AG10803 (cell line): ENCODE measurements around the gene CCM2.
A peak's percentile ranks its signal among the peaks of the same experiment; 100 is the strongest.

Experiments
- DNase-seq: peaks from one replicate; pipeline ENCODE4 v3.0.0; 2010; ENCODE audit warnings: low read depth
- H3K4me3 ChIP-seq: 2 replicates; pipeline ENCODE4 v1.5.1; 2011; ENCODE audit warnings: mild to moderate bottlenecking, low read length, control low read depth
- TF ChIP-seq, protein P1 (sequence below): conservative IDR thresholded peaks from 2 replicates; pipeline ENCODE4 v1.5.1; 2011; ENCODE audit warnings: mild to moderate bottlenecking, low read length, control low read depth, inconsistent platforms

Gene CCM2

DNA sequence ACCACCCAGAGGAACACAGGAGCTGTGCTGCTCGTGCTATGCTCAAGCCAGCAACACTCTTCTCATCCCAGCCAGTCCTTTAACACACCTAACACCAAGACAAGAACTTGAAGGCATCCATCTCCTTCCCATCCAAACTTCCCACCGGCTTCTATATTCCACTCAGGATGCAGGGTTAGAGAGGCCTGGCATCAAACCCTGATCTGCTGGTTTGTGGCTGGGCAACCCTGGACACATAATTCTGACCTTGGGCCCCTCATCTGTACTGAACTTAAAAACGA is 15.6 kb upstream of the CCM2 start:
- H3K4me3 ChIP-seq = no peak overlapping the region
- TF ChIP-seq, protein P1, sequence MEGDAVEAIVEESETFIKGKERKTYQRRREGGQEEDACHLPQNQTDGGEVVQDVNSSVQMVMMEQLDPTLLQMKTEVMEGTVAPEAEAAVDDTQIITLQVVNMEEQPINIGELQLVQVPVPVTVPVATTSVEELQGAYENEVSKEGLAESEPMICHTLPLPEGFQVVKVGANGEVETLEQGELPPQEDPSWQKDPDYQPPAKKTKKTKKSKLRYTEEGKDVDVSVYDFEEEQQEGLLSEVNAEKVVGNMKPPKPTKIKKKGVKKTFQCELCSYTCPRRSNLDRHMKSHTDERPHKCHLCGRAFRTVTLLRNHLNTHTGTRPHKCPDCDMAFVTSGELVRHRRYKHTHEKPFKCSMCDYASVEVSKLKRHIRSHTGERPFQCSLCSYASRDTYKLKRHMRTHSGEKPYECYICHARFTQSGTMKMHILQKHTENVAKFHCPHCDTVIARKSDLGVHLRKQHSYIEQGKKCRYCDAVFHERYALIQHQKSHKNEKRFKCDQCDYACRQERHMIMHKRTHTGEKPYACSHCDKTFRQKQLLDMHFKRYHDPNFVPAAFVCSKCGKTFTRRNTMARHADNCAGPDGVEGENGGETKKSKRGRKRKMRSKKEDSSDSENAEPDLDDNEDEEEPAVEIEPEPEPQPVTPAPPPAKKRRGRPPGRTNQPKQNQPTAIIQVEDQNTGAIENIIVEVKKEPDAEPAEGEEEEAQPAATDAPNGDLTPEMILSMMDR = no peak
- DNase-seq = no peak

GRCh38 chr7:44985033-44985695 is 14.8 kb upstream of the CCM2 start:
- H3K4me3 ChIP-seq = peak overlapping the region; percentile 83
- TF ChIP-seq, protein P1 = no peak
- DNase-seq = no peak

GRCh38 chr7:44985900-44986217 is 14.1 kb upstream of the CCM2 start:
- DNase-seq = no peak
- TF ChIP-seq, protein P1 = no peak
- peak overlapping the region; percentile 83 for H3K4me3 ChIP-seq

DNA sequence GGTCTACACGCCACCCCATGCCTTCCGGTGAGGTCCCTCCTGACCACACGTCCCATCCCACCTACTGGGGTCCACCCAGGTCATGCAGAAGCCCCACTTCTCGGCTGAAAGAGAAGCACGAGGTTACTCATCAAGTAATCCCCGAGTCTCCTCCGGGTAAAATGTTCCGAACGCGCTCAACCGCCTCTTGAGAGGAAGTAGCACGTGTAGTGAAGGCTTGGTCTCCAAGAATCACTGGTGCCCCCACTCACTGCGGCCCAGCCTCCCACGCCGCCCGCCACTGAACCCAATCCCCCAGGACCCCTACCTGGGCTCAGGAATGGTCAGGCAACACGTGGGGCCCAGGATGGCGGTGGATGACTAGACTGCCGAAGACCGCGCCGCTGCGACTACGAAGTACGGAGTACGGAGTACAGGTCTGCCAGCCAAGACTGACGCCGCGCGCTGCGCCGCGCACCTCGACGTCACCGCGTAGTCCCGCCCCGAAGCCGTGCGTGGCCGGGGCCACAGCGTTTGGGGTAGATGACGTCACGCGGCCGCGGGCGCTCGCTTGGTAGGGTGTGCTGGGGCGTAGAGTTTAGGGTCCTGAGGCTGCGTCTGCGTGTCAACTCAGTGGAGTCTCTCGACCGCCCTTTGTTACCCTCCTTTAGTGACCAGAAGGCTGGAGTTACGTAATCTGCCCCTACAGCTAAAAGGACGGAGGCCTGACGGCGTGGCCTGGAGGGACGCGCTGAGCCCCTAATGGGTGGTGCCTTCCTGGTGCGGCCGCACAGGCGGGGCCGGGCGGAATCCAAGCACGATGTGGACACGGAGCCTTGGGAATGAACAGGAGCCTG is 13.6 kb upstream of the CCM2 start:
- peak overlapping the region; percentile 83 for H3K4me3 ChIP-seq
- DNase-seq = peak; percentile 90
- TF ChIP-seq, protein P1 = no peak

- TF ChIP-seq, protein P1 = no peak
- H3K4me3 ChIP-seq = no peak overlapping the region
- no peak for DNase-seq
Observed at GRCh38 chr7:44987457-44987856, 12.5 kb upstream of the CCM2 start.

DNA sequence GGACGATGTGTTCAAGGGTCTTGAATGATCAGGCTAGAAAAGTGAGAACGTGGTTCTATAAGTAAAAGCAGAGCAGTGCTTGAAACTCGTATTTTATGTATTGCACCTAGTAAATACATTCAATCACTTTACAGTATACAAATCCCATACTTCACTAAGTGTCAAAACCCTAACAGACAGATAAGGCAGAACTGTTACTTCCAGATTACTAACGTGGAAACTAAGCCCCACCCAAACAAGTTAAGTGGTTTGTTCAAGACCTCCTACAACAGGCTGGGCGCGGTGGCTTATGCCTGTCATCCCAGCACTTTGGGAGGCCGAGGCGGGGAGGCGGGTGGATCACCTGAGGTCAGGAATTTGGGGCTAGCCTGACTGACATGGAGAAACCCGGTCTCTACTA is 12.0 kb upstream of the CCM2 start:
- no peak overlapping the region for H3K4me3 ChIP-seq
- DNase-seq = no peak
- TF ChIP-seq, protein P1 = no peak

DNA sequence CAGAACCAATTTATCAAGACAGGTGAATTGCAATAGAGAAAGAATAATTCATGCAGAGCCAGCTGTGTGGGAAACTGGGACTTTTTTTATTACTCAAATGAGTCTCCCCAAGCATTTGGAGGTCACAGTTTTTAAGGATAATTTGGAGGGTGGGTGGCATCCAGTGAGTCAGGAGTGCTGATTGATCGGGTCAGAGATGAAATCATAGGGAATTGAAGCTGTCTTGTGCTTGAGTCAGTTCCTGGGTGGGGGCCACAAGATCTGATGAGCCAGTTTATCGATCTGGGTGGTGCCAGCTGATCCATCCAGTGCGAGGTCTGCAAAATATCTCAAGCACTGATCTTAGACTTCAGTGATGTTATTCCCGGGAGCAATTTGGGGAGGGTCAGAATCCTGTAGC is 11.3 kb upstream of the CCM2 start:
- no peak for DNase-seq
- H3K4me3 ChIP-seq = no peak overlapping the region
- TF ChIP-seq, protein P1 = no peak
